ENCODE results near the gene TOMM40. TPM values are rescaled to one million over a fixed set of nuclear protein-coding genes. Genes with fewer than 3 reads are reported as not detected.

Gene TOMM40
- total RNA-seq, 6 experiments from 2014 or later, result 24.9 to 82.6 (median 26.7) TPM

DNA sequence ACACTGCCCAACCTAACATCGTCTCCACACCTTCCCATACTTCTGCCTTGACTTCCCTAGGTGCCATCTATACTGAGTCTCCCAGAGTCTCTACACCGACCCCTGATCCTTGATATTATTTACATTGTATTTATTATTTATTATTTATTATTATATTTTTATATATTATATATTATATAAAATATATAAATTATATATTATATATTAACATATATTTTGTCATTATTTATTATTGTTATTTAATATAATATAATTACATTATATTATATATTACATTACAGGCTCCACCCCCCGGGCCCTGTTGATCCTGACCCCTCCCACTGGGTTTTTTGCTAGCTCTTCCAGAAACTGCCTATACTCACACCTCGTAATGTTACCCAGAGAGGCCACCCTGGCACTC, 18.4 kb upstream of the TOMM40 start:
- Histone ChIP-seq H3K4me3 (no peak overlapping the region), H3K9me3 (no peaks in the 10 kb centered on the region), H3K27ac (no peak overlapping the region), H3K27me3 (no peaks in the 10 kb centered on the region), H3K36me3 (peaks cover 0 to 52% (median 21%) of the 10 kb centered on the region in 4 donors), H3K4me1 (peaks cover 0 to 23% (median 0%) of the 10 kb centered on the region in 4 donors)
- no peak for TF ChIP-seq CTCF (IDR thresholded peaks at IDR 0.05)
- intact Hi-C loops (cut with DNase I), result no loop called here
- no peak for DNase-seq
- no peak for ATAC-seq
- WGBS (ENCODE audit: insufficient coverage, low coverage, low lambda C conversion rate, missing lambda C conversion rate), result 94% methylated on average over 4 of the region's 4 CpGs

DNA sequence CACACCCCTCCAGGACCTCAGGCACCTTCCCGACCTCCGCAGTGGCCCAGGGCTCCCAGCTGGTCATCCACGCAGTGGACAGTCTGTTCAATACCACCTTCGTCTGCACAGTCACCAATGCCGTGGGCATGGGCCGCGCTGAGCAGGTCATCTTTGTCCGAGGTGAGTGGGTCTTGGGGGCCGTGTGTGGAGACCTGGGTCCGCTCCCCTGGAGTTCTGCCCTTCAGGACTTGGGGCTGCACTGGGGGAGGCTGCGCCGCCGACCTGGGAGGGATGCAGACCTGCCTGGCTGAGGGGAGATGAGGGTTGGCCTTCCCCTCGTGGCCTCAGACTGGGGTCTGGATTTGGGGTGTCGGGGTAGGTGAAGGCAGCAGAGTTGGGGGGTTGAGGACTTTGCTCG, 16.7 kb upstream of the TOMM40 start:
- Histone ChIP-seq H3K27me3 (no peaks in the 10 kb centered on the region), H3K27ac (no peak overlapping the region), H3K4me3 (no peak overlapping the region), H3K9me3 (no peaks in the 10 kb centered on the region), H3K4me1 (peaks cover 0 to 7% (median 0%) of the 10 kb centered on the region in 4 donors), H3K36me3 (peaks cover 0 to 60% (median 21%) of the 10 kb centered on the region in 4 donors)
- WGBS (ENCODE audit: insufficient coverage, low coverage, low lambda C conversion rate, missing lambda C conversion rate), result 77% methylated on average over 3 of the region's 16 CpGs
- TF ChIP-seq CTCF (IDR thresholded peaks at IDR 0.05) (no peak), POLR2A (IDR thresholded peaks at IDR 0.05) (no peak)
- DNase-seq, result no peak
- ATAC-seq, result no peak
- intact Hi-C loops (cut with DNase I), result no loop called here

DNA sequence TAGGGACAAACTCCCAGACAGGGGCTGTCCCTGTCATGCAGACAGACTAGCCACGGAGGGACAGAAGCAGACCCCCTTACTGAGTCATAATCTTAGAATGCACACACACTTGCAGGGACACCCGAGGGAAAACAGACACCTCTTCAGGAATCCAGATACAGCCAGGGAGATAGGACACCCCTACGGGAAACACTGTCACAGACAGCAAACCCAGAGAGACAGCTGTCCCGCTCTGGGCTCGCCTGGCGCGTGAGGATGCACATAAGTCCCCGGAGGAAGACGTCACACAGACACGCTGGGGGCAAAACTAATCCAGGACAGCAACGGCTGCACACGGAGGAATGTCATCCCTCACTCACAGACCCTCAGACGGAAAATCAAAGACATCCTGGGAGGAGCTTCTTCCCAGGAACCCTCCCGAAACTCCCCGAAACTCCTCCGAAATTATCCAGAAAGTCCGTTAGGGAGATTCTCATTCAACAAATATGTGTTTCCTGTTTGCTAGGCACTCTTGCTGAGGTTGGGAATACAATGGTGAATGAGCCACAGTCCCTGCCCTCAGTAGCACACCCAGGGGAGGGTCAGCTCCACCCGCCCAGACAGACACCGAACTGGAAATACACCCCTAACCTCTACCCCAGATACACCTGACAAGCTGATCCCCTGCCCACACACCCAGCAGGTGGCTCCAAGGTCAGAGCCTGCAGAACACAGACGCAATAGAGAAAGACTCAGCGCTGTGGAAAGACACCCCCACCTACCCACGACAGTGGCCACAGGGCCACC, 15.2 kb upstream of the TOMM40 start:
- H3K36me3 ChIP-seq, result peaks cover 0 to 60% (median 21%) of the 10 kb centered on the region in 4 donors
- no peak for DNase-seq
- 43% methylated on average over 14 of the region's 22 CpGs for WGBS (ENCODE audit: insufficient coverage, low coverage, low lambda C conversion rate, missing lambda C conversion rate)
- H3K4me3 ChIP-seq, result no peak overlapping the region
- no peaks in the 10 kb centered on the region for H3K27me3 ChIP-seq
- no peak for TF ChIP-seq CTCF (IDR thresholded peaks at IDR 0.05)
- TF ChIP-seq POLR2A (IDR thresholded peaks at IDR 0.05), result no peak
- no peaks in the 10 kb centered on the region for H3K9me3 ChIP-seq
- H3K27ac ChIP-seq, result peak overlapping the region in 1 of 3 donors; percentile 33
- ATAC-seq, result peak in 3 of 4 donors; percentile 5 to 26 (median 10)
- no peaks in the 10 kb centered on the region for H3K4me1 ChIP-seq
- intact Hi-C loops (cut with DNase I), result no loop called here

GRCh38 chr19:44876930-44877535, 14.0 kb upstream of the TOMM40 start:
- TF ChIP-seq CTCF (IDR thresholded peaks at IDR 0.05), result no peak
- no peak for TF ChIP-seq POLR2A (IDR thresholded peaks at IDR 0.05)
- H3K27me3 ChIP-seq, result no peaks in the 10 kb centered on the region
- intact Hi-C loops (cut with DNase I), result no loop called here
- H3K27ac ChIP-seq, result no peak overlapping the region
- peaks cover 0 to 57% (median 17%) of the 10 kb centered on the region in 4 donors for H3K36me3 ChIP-seq
- no peaks in the 10 kb centered on the region for H3K9me3 ChIP-seq
- H3K4me1 ChIP-seq, result no peaks in the 10 kb centered on the region
- H3K4me3 ChIP-seq, result no peak overlapping the region
- WGBS (ENCODE audit: insufficient coverage, low coverage, low lambda C conversion rate, missing lambda C conversion rate), result 63% methylated on average over 3 of the region's 5 CpGs
- DNase-seq (no peak), ATAC-seq (peak in 2 of 4 donors; percentile 6 to 26)

All from right lobe of liver (tissue), 6 donors.